Lung (tissue), 12 donors: ENCODE data around the gene MAGIX. TPM values are rescaled to one million over a fixed set of nuclear protein-coding genes. Genes with fewer than 3 reads are reported as not detected.

ENCODE experiments used
- ATAC-seq: fragments of 200-7000 bp; cut with Tn5 transposase; one replicate; pipeline ENCODE4 v1.9.1; 2020; ENCODE audit warnings: moderate number of reproducible peaks; ENCODE audit not compliant: insufficient read depth, low FRiP score
- DNase-seq, 3 donors: peaks; one replicate each; pipeline ENCODE4 v3.0.0-alpha.2; 2013 to 2017
- H3K27ac ChIP-seq, 2 donors: one replicate each; pipeline ENCODE4 v1.5.1; 2013; ENCODE audit warnings: mild to moderate bottlenecking in 2 of 2, moderate library complexity in 2 of 2, control low read depth in 1 of 2, inconsistent platforms in 1 of 2, low read depth in 1 of 2, low read length in 1 of 2
- H3K27me3 ChIP-seq, 3 donors: one replicate each; pipeline ENCODE4 v1.5.1; 2013; ENCODE audit warnings: low read length in 2 of 3; ENCODE audit not compliant: control insufficient read depth in 3 of 3, insufficient read depth in 3 of 3
- H3K36me3 ChIP-seq, 4 donors: one replicate each; pipeline ENCODE4 v1.5.1; 2013; ENCODE audit warnings: low read length in 4 of 4, mild to moderate bottlenecking in 1 of 4, moderate library complexity in 1 of 4; ENCODE audit not compliant: control insufficient read depth in 4 of 4, insufficient read depth in 4 of 4
- H3K4me1 ChIP-seq, 5 donors: one replicate each; pipeline ENCODE4 v1.5.1; 2013; ENCODE audit warnings: low read length in 5 of 5, mild to moderate bottlenecking in 2 of 5, moderate library complexity in 1 of 5; ENCODE audit not compliant: control insufficient read depth in 5 of 5, insufficient read depth in 5 of 5
- H3K4me3 ChIP-seq: one replicate; pipeline ENCODE4 v1.5.1; 2013; ENCODE audit warnings: mild to moderate bottlenecking, control low read depth, moderate library complexity
- H3K9ac ChIP-seq, 2 donors: one replicate each; pipeline ENCODE4 v1.5.1; 2013; ENCODE audit warnings: low read length in 2 of 2, control low read depth in 1 of 2; ENCODE audit not compliant: insufficient read depth in 1 of 2
- H3K9me3 ChIP-seq, 4 donors: one replicate each; pipeline ENCODE4 v1.5.1; 2013; ENCODE audit warnings: low read length in 3 of 4, mild to moderate bottlenecking in 1 of 4, moderate library complexity in 1 of 4; ENCODE audit not compliant: control insufficient read depth in 4 of 4, insufficient read depth in 3 of 4
- CTCF ChIP-seq: IDR thresholded peaks from 2 replicates; pipeline ENCODE4 v1.5.1; 2012; ENCODE audit warnings: mild to moderate bottlenecking; ENCODE audit errors: control extremely low read depth, extremely low read depth
- WGBS, 2 donors: extraction: QIAGEN DNeasy Blood & Tissue Kit; methylation state at CpG; one replicate each; pipeline ENCODE4 v1.1.7; 2013; 5-methylcytosine and 5-hydroxymethylcytosine counted together
- polyA plus RNA-seq, 2 donors: library from polyadenylated mRNA; stranded (reverse); fragments of 200-250 nt; gene quantifications; one replicate each; pipeline ENCODE4 v1.2.1, GENCODE V29; 2013
- total RNA-seq, 2 donors: library from RNA; depleted of rRNA in 1 of 2; stranded (reverse); fragments of >200 nt in 1 of 2; gene quantifications; one replicate each; pipeline ENCODE4 v1.2.1, GENCODE V29; 2014 to 2021
- donor health status: control.
- donor health status: control.
- donor health status: Bipolar disorder and iron deficiency.
- donor health status: healthy.
- donor health status: DM: yes; HTN: yes; CAD: no.

Gene MAGIX
- total and polyA plus RNA-seq, 4 donors = 7.3 to 19.0 (median 12.5) TPM

GRCh38 chrX:49211074-49211473, 48.5 kb downstream of the MAGIX start:
- peaks cover 0 to 6% (median 0%) of the 10 kb centered on the region in 3 donors for H3K27me3 ChIP-seq
- ATAC-seq = no peak
- no peak for TF ChIP-seq CTCF

GRCh38 chrX:49212209-49212608, 49.7 kb downstream of the MAGIX start:
- no peak for DNase-seq
- no peak overlapping the region for H3K4me3 ChIP-seq
- no peaks in the 10 kb centered on the region for H3K36me3 ChIP-seq
- 81 to 85% methylated on average over 2 of the region's 2 CpGs for WGBS, 2 donors
- H3K27ac ChIP-seq = no peak overlapping the region
- ATAC-seq = no peak
- H3K9ac ChIP-seq = no peak overlapping the region
- TF ChIP-seq CTCF = no peak
- H3K27me3 ChIP-seq = peaks cover 0 to 6% (median 0%) of the 10 kb centered on the region in 3 donors
- no peaks in the 10 kb centered on the region for H3K4me1 ChIP-seq
- H3K9me3 ChIP-seq = peaks cover 0 to 9% (median 0%) of the 10 kb centered on the region in 4 donors

More at GRCh38 chrX:49211074-49211473, 48.5 kb downstream of the MAGIX start:
- no peaks in the 10 kb centered on the region for H3K36me3 ChIP-seq
- no peak overlapping the region for H3K4me3 ChIP-seq
- WGBS, 2 donors = 80 to 89% methylated on average over 8 to 9 of the region's 9 CpGs
- no peak overlapping the region for H3K27ac ChIP-seq
- peaks cover 0 to 9% (median 0%) of the 10 kb centered on the region in 4 donors for H3K9me3 ChIP-seq
- no peak overlapping the region for H3K9ac ChIP-seq
- no peak for DNase-seq
- H3K4me1 ChIP-seq = no peaks in the 10 kb centered on the region

GRCh38 chrX:49212861-49213260, 50.3 kb downstream of the MAGIX start:
- no peak for ATAC-seq
- no peak overlapping the region for H3K4me3 ChIP-seq
- H3K27ac ChIP-seq = no peak overlapping the region
- no peak overlapping the region for H3K9ac ChIP-seq
- no peaks in the 10 kb centered on the region for H3K36me3 ChIP-seq
- H3K9me3 ChIP-seq = peaks cover 0 to 11% (median 0%) of the 10 kb centered on the region in 4 donors
- 56 to 85% methylated on average over 1 of the region's 1 CpG for WGBS, 2 donors
- no peak for TF ChIP-seq CTCF
- no peak for DNase-seq
- H3K4me1 ChIP-seq = no peaks in the 10 kb centered on the region
- peaks cover 0 to 6% (median 0%) of the 10 kb centered on the region in 3 donors for H3K27me3 ChIP-seq

GRCh38 chrX:49214416-49214815, 51.9 kb downstream of the MAGIX start:
- no peaks in the 10 kb centered on the region for H3K36me3 ChIP-seq
- no peak overlapping the region for H3K4me3 ChIP-seq
- H3K4me1 ChIP-seq = no peaks in the 10 kb centered on the region
- H3K9me3 ChIP-seq = peaks cover 0 to 11% (median 0%) of the 10 kb centered on the region in 4 donors
- peaks cover 0 to 6% (median 0%) of the 10 kb centered on the region in 3 donors for H3K27me3 ChIP-seq
- ATAC-seq (no peak), DNase-seq (no peak)
- no peak overlapping the region for H3K27ac ChIP-seq
- TF ChIP-seq CTCF = no peak
- 82 to 91% methylated on average over 2 of the region's 2 CpGs for WGBS, 2 donors
- H3K9ac ChIP-seq = no peak overlapping the region
